ENCODE results near the gene INPP5K.

DNA sequence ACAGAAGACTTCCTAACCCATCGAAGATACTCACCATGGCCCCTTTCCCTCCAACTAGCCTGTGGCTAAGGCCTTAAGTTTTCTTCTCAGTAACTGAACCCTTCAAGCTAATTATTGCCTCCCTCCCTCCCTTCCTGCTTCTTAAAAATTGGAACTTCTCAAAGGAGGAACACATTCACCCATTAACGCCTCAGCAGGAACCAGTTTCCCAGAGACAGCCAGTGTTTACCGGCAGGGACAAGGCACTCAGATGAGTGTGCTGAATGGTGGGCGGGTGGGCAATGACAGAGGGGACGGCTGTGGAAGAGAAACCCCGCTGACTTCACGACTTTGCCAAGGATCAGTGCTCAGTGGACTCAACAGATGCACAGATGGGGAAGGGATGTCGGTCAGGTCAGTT is 25.9 kb upstream of the INPP5K start:
- TF ChIP-seq, protein P1, sequence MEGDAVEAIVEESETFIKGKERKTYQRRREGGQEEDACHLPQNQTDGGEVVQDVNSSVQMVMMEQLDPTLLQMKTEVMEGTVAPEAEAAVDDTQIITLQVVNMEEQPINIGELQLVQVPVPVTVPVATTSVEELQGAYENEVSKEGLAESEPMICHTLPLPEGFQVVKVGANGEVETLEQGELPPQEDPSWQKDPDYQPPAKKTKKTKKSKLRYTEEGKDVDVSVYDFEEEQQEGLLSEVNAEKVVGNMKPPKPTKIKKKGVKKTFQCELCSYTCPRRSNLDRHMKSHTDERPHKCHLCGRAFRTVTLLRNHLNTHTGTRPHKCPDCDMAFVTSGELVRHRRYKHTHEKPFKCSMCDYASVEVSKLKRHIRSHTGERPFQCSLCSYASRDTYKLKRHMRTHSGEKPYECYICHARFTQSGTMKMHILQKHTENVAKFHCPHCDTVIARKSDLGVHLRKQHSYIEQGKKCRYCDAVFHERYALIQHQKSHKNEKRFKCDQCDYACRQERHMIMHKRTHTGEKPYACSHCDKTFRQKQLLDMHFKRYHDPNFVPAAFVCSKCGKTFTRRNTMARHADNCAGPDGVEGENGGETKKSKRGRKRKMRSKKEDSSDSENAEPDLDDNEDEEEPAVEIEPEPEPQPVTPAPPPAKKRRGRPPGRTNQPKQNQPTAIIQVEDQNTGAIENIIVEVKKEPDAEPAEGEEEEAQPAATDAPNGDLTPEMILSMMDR (conservative IDR thresholded peaks at IDR 0.05 in 1 of 2, IDR thresholded peaks at IDR 0.05 in 1 of 2; ENCODE audit: extremely low read depth in 1 of 2, insufficient read depth in 1 of 2, low read depth in 1 of 2, low read length in 2 of 2) = no peak
- TF ChIP-seq EZH2 (IDR thresholded peaks at IDR 0.05; ENCODE audit: borderline replicate concordance, low read length) = no peak

All from mammary epithelial cell (primary cell).